ENCODE data around the gene ATP6V0C. TPM values are rescaled to one million over a fixed set of nuclear protein-coding genes. Genes with fewer than 3 reads are reported as not detected.

Gene ATP6V0C
- total RNA-seq, 5 donors from 2014 or later (not counting 1 experiment from before 2014, with no cell fraction given), result 122 to 161 (median 128) TPM

DNA sequence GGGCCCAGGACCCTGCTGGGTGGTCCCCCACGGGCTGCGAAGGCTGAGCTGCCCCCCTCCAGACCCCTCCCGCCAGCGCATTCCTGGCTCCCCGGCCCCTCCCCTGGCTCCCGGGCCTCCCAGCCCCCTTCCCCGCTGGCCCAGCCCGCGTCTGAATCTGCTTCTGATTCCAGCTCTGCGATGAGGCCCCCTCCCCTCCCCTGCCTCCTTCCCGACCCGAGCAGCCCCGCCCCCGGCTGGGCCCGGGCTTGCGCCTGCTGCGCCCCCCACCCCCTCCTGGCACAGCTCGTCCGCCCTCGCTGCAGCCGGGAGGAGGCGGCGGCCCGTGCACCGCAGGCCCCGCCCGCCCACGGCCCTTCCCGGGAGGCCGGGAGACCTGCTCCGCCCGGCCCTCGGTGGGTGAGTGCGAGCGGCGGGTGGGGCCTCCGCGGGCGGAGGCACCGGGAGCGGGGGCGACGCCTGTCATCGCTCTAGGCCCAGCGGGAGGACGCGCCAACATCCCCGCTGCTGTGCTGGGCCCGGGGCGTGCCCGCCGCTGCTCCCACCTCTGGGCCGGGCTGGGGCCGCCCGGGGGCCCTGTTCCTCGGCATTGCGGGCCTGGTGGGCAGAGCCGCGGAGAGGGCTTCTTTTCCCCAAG, 42.6 kb upstream of the ATP6V0C start, which contains the start of gene NTN3:
Gene NTN3, plus strand, starts transcription at position 282 of the 637 bp plus-strand sequence. CDS start 405 bp downstream, outside the sequence.
- Histone ChIP-seq H3K36me3 (ENCODE audit: control insufficient read depth in 2 of 2, extremely low read depth in 1 of 2, insufficient read depth in 1 of 2, low read length in 1 of 2) (no peaks in the 10 kb centered on the region), H3K9me3 (no peaks in the 10 kb centered on the region), H3K27me3 (replicated peaks in 1 of 2; ENCODE audit: control insufficient read depth in 2 of 2, extremely low read depth in 1 of 2, insufficient read depth in 2 of 2, low read length in 1 of 2) (peaks cover 3 to 63% of the 10 kb centered on the region in 2 experiments), H3K4me3 (ENCODE audit: control insufficient read depth in 1 of 2, extremely low read depth in 1 of 2, low read length in 1 of 2) (peak within 1 kb of the TSS in 1 of 2 donors; percentile 5), H3K4me1 (ENCODE audit: control insufficient read depth in 1 of 2, extremely low read depth in 1 of 2, insufficient read depth in 2 of 2, low read length in 2 of 2) (peaks cover 2 to 53% of the 10 kb centered on the region in 2 experiments), H3K27ac (ENCODE audit: low read length) (no peak within 1 kb of the TSS)
- H3K4me1 Mint-ChIP-seq, result peaks cover 12 to 26% (median 13%) of the 10 kb centered on the region in 3 donors
- ATAC-seq (replicated peaks in 1 of 4) (no peak), DNase-seq (peak in 1 of 35 experiments; percentile 23)
- POLR2A ChIA-PET, result no interaction called here
- H3K4me3 Mint-ChIP-seq, result peak within 1 kb of the TSS in 1 of 3 donors; percentile 50
- H3K36me3 Mint-ChIP-seq, result no peaks in the 10 kb centered on the region
- H3K27ac Mint-ChIP-seq, result peak within 1 kb of the TSS in 1 of 2 donors; percentile 5
- H3K27me3 Mint-ChIP-seq, result peaks cover 14 to 36% of the 10 kb centered on the region in 2 donors
- WGBS (ENCODE audit: insufficient coverage), result under 1% methylated on average over 52 of the region's 59 CpGs
- H3K9me3 Mint-ChIP-seq, result no peaks in the 10 kb centered on the region
- CTCF ChIA-PET, result no interaction called here

GRCh38 chr16:2471653-2472487, 41.9 kb upstream of the ATP6V0C start:
- no peaks in the 10 kb centered on the region for H3K36me3 ChIP-seq (ENCODE audit: control insufficient read depth in 2 of 2, extremely low read depth in 1 of 2, insufficient read depth in 1 of 2, low read length in 1 of 2)
- peaks cover 14 to 36% of the 10 kb centered on the region in 2 donors for H3K27me3 Mint-ChIP-seq
- CTCF ChIA-PET, result no interaction called here
- peaks cover 3 to 58% of the 10 kb centered on the region in 2 experiments for H3K27me3 ChIP-seq (replicated peaks in 1 of 2; ENCODE audit: control insufficient read depth in 2 of 2, extremely low read depth in 1 of 2, insufficient read depth in 2 of 2, low read length in 1 of 2)
- DNase-seq (no peak), ATAC-seq (replicated peaks in 1 of 4) (no peak)
- 37% methylated on average over 61 of the region's 61 CpGs for WGBS (ENCODE audit: insufficient coverage)
- no peaks in the 10 kb centered on the region for H3K9me3 ChIP-seq
- H3K4me1 Mint-ChIP-seq, result peaks cover 17 to 32% (median 21%) of the 10 kb centered on the region in 3 donors
- no peaks in the 10 kb centered on the region for H3K9me3 Mint-ChIP-seq
- no peaks in the 10 kb centered on the region for H3K36me3 Mint-ChIP-seq
- H3K4me3 ChIP-seq (ENCODE audit: control insufficient read depth in 1 of 2, extremely low read depth in 1 of 2, low read length in 1 of 2), result peak overlapping the region in 1 of 2 donors; percentile 5
- POLR2A ChIA-PET, result no interaction called here
- H3K4me3 Mint-ChIP-seq, result peak overlapping the region in 1 of 3 donors; percentile 50
- no peak overlapping the region for H3K27ac ChIP-seq (ENCODE audit: low read length)
- H3K4me1 ChIP-seq (ENCODE audit: control insufficient read depth in 1 of 2, extremely low read depth in 1 of 2, insufficient read depth in 2 of 2, low read length in 2 of 2), result peaks cover 2 to 58% of the 10 kb centered on the region in 2 experiments
- H3K27ac Mint-ChIP-seq, result no peak overlapping the region

- H3K4me1 ChIP-seq (ENCODE audit: control insufficient read depth in 1 of 2, extremely low read depth in 1 of 2, insufficient read depth in 2 of 2, low read length in 2 of 2), result peaks cover 2 to 55% of the 10 kb centered on the region in 2 experiments
- Mint-ChIP-seq H3K4me3 (peak overlapping the region in 1 of 3 donors; percentile 58), H3K36me3 (no peaks in the 10 kb centered on the region), H3K27ac (no peak overlapping the region), H3K27me3 (peaks cover 14 to 32% of the 10 kb centered on the region in 2 donors), H3K4me1 (peaks cover 18 to 32% (median 24%) of the 10 kb centered on the region in 3 donors), H3K9me3 (no peaks in the 10 kb centered on the region)
- ChIA-PET POLR2A (no interaction called here), CTCF (no interaction called here)
- DNase-seq (no peak), ATAC-seq (replicated peaks in 1 of 4) (no peak)
- H3K4me3 ChIP-seq (ENCODE audit: control insufficient read depth in 1 of 2, extremely low read depth in 1 of 2, low read length in 1 of 2), result no peak overlapping the region
- peaks cover 3 to 52% of the 10 kb centered on the region in 2 experiments for H3K27me3 ChIP-seq (replicated peaks in 1 of 2; ENCODE audit: control insufficient read depth in 2 of 2, extremely low read depth in 1 of 2, insufficient read depth in 2 of 2, low read length in 1 of 2)
- no peaks in the 10 kb centered on the region for H3K9me3 ChIP-seq
- 97% methylated on average over 26 of the region's 27 CpGs for WGBS (ENCODE audit: insufficient coverage)
- H3K27ac ChIP-seq (ENCODE audit: low read length), result no peak overlapping the region
- H3K36me3 ChIP-seq (ENCODE audit: control insufficient read depth in 2 of 2, extremely low read depth in 1 of 2, insufficient read depth in 1 of 2, low read length in 1 of 2), result no peaks in the 10 kb centered on the region
Observed at GRCh38 chr16:2472488-2472864, 41.3 kb upstream of the ATP6V0C start.

GRCh38 chr16:2472885-2473445, 40.8 kb upstream of the ATP6V0C start:
- H3K4me1 Mint-ChIP-seq, result peaks cover 23 to 32% (median 24%) of the 10 kb centered on the region in 3 donors
- no peak overlapping the region for H3K4me3 ChIP-seq (ENCODE audit: control insufficient read depth in 1 of 2, extremely low read depth in 1 of 2, low read length in 1 of 2)
- H3K9me3 ChIP-seq, result no peaks in the 10 kb centered on the region
- DNase-seq, result no peak
- H3K4me3 Mint-ChIP-seq, result peak overlapping the region; percentile 58 to 68 (median 65)
- no peaks in the 10 kb centered on the region for H3K9me3 Mint-ChIP-seq
- no peaks in the 10 kb centered on the region for H3K36me3 ChIP-seq (ENCODE audit: control insufficient read depth in 2 of 2, extremely low read depth in 1 of 2, insufficient read depth in 1 of 2, low read length in 1 of 2)
- no peak overlapping the region for H3K27ac ChIP-seq (ENCODE audit: low read length)
- ChIA-PET POLR2A (no interaction called here), CTCF (no interaction called here)
- peaks cover 14 to 32% of the 10 kb centered on the region in 2 donors for H3K27me3 Mint-ChIP-seq
- peaks cover 2 to 55% of the 10 kb centered on the region in 2 experiments for H3K4me1 ChIP-seq (ENCODE audit: control insufficient read depth in 1 of 2, extremely low read depth in 1 of 2, insufficient read depth in 2 of 2, low read length in 2 of 2)
- peak overlapping the region in 1 of 2 donors; percentile 23 for H3K27ac Mint-ChIP-seq
- WGBS (ENCODE audit: insufficient coverage), result 96% methylated on average over 11 of the region's 14 CpGs
- H3K36me3 Mint-ChIP-seq, result no peaks in the 10 kb centered on the region
- ATAC-seq (replicated peaks in 1 of 4), result no peak
- H3K27me3 ChIP-seq (replicated peaks in 1 of 2; ENCODE audit: control insufficient read depth in 2 of 2, extremely low read depth in 1 of 2, insufficient read depth in 2 of 2, low read length in 1 of 2), result peaks cover 3 to 51% of the 10 kb centered on the region in 2 experiments

GRCh38 chr16:2473446-2473926, 40.3 kb upstream of the ATP6V0C start:
- Histone ChIP-seq H3K27me3 (replicated peaks in 1 of 2; ENCODE audit: control insufficient read depth in 2 of 2, extremely low read depth in 1 of 2, insufficient read depth in 2 of 2, low read length in 1 of 2) (peaks cover 3 to 46% of the 10 kb centered on the region in 2 experiments), H3K27ac (ENCODE audit: low read length) (no peak overlapping the region), H3K36me3 (ENCODE audit: control insufficient read depth in 2 of 2, extremely low read depth in 1 of 2, insufficient read depth in 1 of 2, low read length in 1 of 2) (no peaks in the 10 kb centered on the region), H3K4me3 (ENCODE audit: control insufficient read depth in 1 of 2, extremely low read depth in 1 of 2, low read length in 1 of 2) (no peak overlapping the region), H3K9me3 (no peaks in the 10 kb centered on the region), H3K4me1 (ENCODE audit: control insufficient read depth in 1 of 2, extremely low read depth in 1 of 2, insufficient read depth in 2 of 2, low read length in 2 of 2) (peaks cover 2 to 50% of the 10 kb centered on the region in 2 experiments)
- DNase-seq (peak in 6 of 35 experiments; percentile 16 to 45 (median 25)), ATAC-seq (replicated peaks in 1 of 4) (peak; percentile 10 to 23 (median 16))
- Mint-ChIP-seq H3K36me3 (no peaks in the 10 kb centered on the region), H3K4me1 (peaks cover 21 to 28% (median 24%) of the 10 kb centered on the region in 3 donors), H3K4me3 (peak overlapping the region; percentile 58 to 68 (median 65)), H3K9me3 (no peaks in the 10 kb centered on the region), H3K27me3 (peaks cover 12 to 29% of the 10 kb centered on the region in 2 donors), H3K27ac (no peak overlapping the region)
- ChIA-PET CTCF (no interaction called here), POLR2A (no interaction called here)
- WGBS (ENCODE audit: insufficient coverage), result 3% methylated on average over 41 of the region's 49 CpGs

All from T-cell (primary cell).